Islet precursor cell (in vitro differentiated cells): ENCODE results near the gene NMD3.
"Not testable (repeated sequence)": the region's sequence is repeated elsewhere in the genome, so short reads cannot be mapped to it uniquely, and the experiment has no call there.

Source experiments
- DNase-seq: peaks from one replicate; pipeline ENCODE4 v3.0.0-alpha.2; 2018

NMD3 gene

DNA sequence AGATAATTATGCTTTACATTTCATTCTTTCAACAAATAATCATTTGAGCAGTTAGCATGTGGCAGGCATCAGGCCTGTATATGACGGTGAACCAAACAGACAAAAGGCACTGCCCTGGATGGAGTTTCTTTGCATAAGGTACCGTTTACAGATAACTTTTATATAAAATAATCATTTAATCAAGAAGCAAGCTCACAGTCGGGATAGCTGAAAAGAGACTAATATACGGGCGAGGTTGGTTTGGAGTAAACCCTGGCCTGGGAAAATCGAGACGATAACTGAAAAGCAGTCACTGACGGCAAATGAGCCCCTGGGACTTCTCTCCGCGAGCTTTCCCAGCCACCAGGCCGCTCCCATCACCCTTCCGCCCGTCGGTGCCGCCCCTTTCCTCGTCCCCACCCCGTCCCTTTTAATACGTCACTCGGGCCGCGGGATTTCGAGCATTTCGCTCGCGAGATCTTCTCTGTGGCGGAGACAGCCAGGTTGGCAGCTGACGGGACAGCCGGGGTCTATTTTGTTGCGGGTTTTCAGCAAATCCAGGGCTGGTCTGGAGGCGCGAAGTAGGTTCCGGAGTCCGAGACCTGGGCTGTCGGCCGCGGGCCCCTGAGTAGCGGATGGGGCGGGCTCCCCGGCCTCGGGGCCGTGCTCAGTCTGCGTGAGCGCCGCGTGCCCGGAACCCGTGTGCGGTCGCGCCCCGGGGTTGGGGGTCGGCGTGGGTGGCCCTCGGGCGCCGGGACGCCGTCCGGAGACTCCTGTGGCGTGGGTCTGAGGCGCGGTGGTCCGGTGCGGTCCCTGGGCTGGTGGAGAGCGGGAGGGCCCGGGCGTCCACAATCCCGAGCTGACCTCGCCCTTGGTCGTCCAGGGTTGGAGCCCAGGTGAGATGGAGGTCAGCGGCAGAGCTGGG lies at the start of gene NMD3:
Gene NMD3, plus strand, starts transcription at position 462 of the 904 bp plus-strand sequence. CDS start 703 bp downstream, outside the sequence.
- peak; percentile 98 for DNase-seq

- no peak for DNase-seq
Observed at GRCh38 chr3:161171639-161172552, 49.2 kb upstream of the NMD3 start.

DNA sequence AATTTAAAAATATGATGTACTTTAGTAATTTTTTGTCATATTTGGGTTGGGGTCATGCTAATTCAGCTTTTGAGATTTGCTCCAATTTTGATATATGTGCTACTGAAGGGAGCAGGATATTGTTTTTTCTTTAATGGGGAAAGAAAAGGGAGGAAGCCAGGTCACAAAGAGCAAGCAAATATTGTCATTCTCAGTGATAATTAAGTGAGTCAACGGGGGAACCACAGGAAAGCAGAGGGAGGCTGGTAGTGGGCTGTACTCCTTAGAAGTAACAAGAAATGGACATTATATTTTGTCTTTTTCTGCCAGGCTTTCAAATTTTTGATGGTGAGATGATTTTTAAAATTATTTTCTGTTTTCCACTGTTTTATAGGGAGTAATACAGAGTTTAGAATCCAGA lies 45.6 kb upstream of the NMD3 start:
- no peak for DNase-seq

GRCh38 chr3:161177991-161178390 lies 43.1 kb upstream of the NMD3 start:
- no peak for DNase-seq

- DNase-seq: not testable (repeated sequence)
Observed at GRCh38 chr3:161181371-161181770, 39.7 kb upstream of the NMD3 start.

GRCh38 chr3:161187046-161187445 lies 34.1 kb upstream of the NMD3 start:
- no peak for DNase-seq

- DNase-seq: no peak
Observed at GRCh38 chr3:161197855-161198850, 23.0 kb upstream of the NMD3 start.

GRCh38 chr3:161199926-161200325 lies 21.2 kb upstream of the NMD3 start:
- no peak for DNase-seq

DNA sequence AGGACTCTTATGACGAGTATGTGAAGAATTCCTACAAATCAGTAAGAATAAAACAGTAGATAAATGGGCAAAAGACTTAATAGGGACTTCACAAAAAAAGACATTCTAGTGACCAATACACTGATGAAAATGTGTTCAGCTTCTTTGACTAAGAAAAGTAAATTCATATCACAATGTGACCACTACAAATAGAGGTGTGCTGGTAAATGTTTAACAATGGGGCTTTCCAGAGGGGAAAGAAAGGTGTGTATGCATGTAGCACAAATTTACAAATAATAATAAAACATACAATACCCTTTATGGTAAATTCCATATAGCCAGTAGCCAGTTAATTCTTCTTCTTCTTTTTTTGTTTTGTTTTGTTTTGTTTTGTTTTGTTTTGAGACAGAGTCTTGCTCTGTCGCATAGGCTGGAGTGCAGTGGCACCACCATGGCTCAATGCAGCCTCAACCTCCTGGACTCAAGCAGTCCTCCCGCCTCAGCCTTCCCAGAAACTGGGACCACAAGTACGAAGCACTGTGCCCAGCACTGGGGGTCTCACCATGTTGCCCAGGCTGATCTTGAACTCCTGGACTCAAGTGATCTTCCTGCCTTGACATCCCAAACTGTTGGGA lies 17.5 kb upstream of the NMD3 start:
- DNase-seq: no peak

DNA sequence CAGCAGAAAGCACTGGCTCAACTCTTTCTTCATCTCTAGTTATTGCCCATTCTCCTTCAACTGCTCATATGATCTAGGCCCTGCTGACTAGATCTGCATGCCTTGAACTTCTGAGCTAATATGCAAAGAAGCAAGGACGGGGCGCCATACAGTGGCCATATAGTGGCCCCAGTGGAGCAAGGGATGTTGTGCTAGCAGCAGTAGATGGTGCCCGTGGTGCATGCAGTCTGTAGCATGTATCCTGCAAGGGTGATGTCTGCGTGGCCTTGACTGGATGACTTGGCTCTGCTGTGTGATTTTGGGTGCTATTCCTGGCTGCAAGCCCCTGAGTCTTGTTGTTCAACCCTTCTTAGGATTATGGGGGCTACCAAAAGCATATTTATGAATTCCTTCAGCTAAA lies 12.2 kb upstream of the NMD3 start:
- DNase-seq: no peak

DNA sequence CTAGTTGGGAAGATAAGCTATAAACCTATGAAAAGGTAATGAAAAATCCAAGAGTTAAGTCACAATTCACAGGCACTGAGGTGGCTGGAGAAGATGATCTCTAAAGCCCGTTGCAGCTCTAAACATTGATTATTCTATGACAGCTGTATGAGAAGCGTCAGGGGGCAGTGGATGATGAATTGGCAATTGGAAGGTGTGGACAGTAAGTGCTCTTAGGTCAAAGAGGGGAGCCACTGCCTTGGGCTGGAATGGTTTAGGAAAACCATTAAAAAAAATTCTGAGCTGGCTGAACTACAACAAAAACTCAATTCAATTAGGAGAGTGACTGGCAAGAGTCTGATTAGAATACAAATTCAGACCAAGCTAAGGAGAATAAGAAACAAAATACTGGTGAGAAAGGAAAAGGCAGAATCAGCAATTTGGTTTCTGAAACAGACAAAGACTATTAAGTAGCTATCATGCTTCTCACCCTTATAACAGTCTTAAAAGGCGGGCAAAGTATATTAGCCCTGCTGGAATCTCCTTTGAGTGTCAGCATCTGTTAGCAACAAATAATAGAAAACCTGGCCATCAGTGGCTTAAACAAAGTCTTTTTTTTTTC lies 8.8 kb upstream of the NMD3 start:
- no peak for DNase-seq

GRCh38 chr3:161212906-161213305 lies 8.2 kb upstream of the NMD3 start:
- DNase-seq: no peak

DNA sequence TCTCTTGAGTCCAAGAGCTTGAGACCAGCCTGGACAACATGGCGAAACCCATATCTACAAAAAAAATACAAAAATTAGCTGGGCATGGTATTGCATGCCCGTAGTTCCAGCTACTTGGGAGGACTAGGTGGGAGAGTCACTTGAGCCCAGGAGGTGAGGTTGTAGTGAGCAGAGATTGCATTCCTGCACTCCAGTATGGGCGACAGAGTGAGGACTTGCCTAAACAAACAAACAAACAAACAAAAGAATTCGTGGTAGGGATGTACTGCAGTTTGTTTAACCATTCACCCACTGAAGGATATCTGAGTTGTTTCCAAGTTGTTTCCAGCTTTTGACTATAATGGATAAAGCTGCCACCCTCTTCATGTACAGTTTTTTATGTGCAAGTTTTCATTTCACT lies 7.5 kb upstream of the NMD3 start:
- DNase-seq: no peak

GRCh38 chr3:161215185-161215584 lies 5.9 kb upstream of the NMD3 start:
- DNase-seq: no peak

GRCh38 chr3:161217496-161217895 lies 3.6 kb upstream of the NMD3 start:
- DNase-seq: peak; percentile 66

DNA sequence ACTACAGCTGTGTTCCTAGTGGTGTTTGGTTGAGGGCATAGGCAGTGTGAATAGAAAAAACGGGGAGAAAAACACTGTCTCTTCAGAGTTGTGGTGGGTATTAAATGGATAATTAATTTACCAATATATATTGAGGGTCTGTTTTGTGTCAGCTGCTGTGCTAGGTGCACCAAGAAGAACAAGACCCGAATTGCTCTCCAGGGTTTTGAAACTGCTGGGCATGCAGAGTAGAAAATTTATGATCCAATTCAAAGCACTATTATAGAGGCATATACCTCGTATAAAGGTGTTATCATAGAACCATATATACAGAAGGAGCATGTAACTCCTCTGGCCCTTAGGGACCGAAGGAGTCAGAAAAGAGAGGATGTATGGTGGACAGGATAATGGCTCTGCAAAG lies 1.6 kb upstream of the NMD3 start:
- no peak for DNase-seq

DNA sequence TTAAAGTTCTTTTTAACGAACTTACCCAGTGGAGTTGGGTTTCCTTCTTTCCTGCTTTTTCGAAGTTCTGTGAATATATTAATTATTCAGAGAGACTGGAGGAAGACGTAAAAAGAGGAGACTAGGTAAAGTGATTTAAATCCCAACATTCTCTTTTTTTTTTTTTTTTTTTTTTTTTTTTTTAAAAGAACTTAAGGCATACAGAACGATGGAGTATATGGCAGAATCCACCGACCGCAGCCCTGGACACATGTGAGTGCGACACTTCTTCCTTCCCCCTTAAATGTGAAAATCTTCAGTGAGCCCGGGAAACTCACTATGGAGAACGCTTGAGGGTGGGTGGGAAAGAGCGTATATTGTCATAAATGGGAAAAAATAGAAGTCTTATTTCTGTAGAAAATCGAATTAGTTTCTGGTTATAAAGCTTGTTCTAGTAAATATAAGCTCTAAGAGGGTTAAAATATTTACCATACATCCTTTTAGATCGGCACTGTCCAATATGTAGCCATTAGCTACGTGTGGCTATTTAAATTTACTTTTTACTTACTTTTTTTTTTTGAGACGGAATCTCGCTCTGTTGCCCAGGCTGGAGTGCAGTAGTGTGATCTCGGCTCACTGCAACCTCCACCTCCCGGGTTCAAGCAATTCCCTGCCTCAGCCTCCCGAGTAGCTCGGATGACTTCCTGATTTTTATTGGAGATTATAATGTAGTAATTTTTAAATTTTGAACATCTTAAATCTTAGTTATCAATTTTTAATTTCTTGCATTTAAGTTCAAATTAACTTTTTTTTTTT lies 892 bp downstream of the NMD3 start:
- DNase-seq: no peak

DNA sequence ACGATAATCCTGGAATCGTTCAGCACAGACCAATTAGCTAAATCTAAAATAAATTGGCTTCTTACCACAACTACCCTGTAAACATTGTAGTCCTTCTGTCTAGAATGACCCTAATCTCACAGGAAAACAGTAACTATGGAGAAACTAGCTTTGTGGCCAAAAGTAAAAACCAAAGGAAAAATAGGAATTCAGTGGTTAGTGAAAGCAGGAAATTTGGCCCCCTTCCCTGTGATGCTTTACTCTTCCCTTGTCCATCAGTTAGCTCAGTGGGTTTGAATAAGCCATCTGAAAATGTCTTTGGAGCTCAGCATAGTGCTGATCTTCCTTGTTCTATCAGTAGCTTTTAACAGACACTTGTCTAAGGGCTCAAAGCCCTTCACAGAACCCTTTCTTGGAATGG lies 1.6 kb downstream of the NMD3 start:
- DNase-seq: no peak

DNA sequence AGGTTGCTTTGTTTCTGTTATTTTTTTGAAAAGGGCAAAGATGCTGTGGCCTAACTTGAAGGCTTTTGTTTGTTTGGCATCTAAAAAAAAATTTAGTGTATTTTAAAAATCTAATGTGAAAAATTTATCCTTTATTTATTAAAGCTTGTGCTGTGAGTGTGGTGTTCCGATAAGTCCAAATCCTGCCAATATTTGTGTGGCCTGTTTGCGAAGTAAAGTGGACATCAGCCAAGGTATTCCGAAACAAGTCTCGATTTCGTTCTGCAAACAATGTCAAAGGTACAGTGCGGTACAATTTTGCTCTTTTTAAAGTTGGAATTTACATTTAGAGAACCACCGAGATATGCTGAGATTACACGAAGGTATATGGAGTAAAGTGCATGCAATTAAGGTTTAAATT lies 3.7 kb downstream of the NMD3 start:
- no peak for DNase-seq

DNA sequence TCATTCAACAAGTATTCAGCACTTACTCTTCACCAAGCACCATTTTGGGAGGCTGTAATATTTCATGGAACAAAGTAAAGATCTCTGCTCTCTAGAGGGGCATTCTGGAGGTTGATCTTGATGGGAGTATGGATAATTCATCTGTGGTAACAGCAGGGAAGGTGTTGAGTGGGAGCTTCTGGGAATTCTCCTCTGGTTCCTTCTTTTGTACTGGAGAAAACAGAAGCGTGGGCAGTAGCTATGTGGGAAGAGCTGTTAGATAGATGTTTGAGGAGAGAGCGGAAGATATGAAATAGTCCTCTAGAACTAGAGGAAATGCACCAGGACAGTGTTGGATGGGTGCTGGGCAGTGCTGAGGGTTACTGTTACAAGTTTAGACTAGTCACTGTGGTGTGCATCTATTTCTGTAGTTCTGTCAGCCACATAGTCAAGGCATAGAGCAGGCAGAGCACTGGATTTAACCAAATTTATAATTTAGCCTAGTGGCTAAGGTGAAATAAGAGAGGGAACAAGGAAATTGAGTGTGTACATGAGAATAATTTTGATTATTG lies 9.6 kb downstream of the NMD3 start:
- no peak for DNase-seq
